HG03097 (cell line): Measurements from ENCODE around the gene C1orf21.

Experiments
- ATAC-seq: cut with Tn5 transposase; IDR thresholded peaks from one replicate; pipeline ENCODE4 v1.9.1; 2021; ENCODE audit not compliant: unreplicated experiment, low FRiP score

Gene C1orf21

GRCh38 chr1:184408580-184408979 is 21.8 kb downstream of the C1orf21 start:
- ATAC-seq: no peak

- ATAC-seq: no peak
These were observed 22.2 kb downstream of the C1orf21 start for GRCh38 chr1:184409011-184409410.

- ATAC-seq: no peak
These were observed 25.6 kb downstream of the C1orf21 start for GRCh38 chr1:184412472-184412871.

GRCh38 chr1:184416481-184416880 is 29.7 kb downstream of the C1orf21 start:
- no peak for ATAC-seq

DNA sequence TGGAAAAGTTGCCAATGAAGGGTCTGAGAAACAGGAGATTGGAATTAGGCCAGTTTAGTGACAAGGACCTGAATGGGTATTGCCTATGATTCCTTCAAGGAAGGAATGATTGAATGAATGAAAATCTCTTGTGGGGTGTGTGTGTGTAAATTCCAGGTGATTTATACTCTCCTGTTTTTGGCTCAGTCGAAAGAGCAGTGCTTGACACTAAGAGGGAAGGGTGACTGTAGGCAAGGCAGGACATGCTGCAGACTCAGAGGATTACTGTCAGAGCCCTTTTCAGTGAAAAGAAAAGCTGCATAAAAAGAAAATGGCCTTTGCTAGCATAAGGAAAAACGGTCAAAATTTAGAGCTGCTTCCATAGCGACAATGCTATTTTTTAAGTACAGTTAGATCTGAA is 30.1 kb downstream of the C1orf21 start:
- no peak for ATAC-seq

DNA sequence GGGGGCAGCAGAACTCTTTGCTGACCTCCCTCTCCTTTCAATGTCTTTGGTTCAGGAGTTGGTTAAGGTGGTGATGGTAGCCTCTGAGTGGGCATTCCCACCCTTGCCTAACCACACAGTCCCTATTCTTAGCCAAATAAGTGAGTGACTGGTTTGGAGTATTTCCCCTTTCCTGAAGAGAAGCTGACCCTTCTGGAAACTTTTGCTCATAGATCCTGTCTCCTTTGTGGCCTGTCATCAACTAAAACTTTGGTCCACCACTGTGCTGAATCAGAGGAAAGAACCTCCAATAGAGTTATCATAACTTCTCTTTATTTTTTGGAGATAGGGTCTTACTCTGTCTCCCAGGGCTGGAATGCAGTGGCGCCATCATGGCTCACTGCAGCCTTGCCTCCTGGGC is 31.1 kb downstream of the C1orf21 start:
- no peak for ATAC-seq

GRCh38 chr1:184418652-184419349 is 32.0 kb downstream of the C1orf21 start:
- no peak for ATAC-seq

DNA sequence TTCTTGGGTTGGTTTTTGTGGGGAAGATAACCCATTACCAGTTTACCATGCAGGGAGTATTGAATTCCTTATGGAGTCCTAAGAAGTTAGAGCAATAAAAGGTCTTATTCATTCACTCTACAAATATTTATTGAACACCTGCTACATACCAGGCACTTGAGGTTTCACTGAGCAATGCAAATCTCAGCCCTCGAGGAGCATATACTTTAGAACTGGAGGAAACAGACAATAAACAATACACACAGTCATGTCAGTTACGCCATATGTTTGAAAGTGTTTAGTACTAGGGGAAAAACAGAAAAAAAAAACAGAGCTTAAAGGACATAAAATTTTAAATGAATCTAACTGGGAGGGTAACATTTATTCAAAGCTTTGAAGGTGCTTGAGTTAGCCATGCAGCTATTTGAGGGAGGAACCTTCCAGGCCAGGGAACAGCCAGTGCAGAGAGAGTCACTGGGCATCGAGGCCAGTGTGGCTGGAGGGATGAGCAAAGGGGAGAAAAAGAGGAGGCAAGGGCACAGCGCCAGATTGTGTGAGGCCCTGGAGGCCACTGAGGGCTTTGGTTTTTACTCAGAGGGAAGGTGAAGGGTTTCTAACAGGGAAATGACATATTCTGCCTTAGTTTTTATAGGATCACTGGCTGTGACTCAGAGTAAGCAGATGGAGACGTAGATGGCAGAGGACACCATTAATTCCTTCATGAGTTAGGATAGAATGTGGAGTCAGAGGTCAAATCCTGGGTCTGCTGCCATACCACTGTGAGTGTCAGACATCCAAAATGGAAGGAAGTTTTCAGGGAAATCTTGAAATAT is 32.7 kb downstream of the C1orf21 start:
- no peak for ATAC-seq

DNA sequence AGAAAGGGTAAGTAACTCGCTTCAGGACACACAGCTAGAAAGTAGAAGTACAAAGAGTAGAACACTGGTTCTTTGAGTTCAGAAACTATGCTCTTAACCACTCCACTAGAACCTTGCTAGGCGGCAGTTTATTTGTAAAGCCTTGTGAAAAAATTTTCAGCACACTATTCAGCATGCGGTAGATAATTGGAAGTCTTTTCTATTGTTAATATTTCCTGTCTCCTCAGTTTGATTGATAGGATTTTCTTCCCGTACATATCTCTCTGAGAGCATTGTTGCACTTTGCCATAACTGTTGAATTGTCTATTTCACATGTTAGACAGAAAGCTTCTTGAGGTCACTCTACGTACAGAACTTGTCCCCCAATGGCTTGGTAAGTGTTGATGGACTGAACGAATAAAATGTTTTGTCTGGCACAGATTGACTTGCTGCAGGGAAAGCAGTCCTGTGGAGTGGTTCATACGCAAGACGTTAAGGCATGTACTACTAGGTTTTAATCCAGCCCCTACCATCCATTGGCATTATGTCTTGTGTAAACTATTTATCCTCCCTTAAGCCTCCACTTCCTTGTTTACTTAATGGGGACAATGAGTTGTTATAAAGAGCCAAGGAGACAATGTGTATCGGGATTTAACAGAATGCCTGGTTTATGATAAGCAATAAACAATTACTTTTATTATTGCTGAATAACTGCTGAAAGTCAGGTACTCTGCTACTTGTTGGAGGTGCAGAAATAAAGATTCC is 35.8 kb downstream of the C1orf21 start:
- ATAC-seq: no peak

DNA sequence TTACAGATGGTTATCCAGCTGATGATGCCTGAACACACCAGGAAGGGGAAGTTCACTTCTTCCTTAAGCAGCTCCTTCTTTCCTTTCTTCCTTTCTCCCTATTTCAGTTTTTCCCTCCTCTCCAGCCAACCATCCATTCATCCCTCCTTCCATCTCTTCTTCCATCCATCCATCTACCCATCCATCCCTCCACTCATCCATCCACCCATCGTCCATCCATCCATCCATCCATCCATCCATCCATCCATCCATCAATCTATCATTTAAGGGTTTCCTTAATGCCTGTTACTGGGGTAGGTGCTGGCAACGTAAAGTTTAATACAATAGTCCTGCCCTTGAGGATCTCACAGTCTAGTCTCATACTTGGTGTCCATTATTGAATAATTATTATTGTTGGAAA is 36.8 kb downstream of the C1orf21 start:
- ATAC-seq: no peak

DNA sequence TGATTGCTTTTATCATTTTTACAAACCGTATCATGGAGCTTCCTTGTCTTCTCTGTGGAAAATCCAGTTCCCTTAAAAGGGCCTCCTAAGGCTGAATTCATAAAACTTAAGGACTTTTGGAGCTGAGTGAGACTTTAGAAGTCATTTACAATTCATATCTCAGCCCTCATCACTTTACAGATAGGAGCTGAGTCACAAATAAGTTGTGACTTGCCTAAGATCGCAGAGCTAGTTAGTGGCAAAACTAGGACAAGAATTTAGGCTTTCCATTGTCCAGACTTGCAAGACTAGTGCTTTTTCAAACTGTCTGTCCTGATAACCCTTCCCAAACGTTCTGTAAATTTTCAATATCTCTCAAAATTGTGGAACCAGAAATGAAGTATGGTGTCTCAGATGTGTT is 37.3 kb downstream of the C1orf21 start:
- ATAC-seq: no peak

DNA sequence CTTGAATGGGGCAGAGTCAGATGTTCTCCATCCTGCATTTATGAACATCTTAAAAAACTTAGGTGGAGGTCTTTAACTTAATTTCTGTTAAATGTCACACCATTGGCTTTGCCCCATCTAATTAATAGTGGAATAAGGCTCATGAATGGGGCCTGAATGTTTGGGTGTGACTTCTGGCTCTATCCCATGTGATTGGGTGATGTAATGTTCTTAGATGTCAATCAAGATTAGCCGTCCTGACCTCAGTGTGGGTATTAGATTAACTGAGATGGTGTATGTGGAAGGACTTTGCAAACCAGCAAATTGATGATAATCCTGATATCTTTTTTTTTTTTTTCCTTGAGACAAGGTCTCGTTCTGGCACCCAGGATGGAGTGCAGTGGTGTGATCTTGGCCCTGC is 38.1 kb downstream of the C1orf21 start:
- no peak for ATAC-seq

DNA sequence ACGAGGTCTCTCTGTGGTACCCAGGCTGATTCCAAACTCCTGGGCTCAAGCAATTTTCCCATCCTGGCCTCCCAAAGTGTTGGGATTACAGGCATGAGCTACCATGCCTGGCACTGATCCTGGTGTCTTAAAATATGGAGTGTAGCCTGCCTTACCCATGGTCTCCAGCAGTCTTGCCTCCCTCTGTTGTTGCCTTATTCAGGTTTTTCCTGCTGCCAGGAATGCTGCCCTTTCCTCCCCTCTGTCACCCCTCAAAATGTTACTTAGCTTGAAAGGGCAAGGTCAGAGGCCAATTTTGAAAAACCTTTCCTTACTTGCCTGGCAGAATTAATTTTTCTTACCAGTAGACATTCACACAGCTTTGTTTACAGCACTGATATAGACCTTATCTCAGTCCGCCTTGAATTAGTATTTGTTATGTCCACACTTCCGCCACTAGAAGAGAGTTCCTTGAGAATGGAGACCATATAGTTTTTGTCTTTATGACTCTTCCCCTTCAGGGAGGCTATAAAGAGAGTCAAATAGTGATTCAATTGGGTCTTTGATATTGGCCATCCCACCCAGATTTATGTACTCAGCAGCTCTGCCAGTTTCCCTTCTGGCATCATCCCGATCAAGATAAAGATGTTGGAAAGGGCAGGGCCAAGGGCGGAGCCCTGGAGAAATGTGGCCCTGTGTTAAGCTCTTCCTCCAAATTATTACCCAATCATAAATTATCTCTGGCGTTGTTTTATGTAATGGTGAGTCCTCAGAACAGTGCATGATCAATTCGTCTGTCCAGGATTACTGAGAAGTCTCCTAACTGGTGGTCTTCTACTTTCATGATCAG is 38.8 kb downstream of the C1orf21 start:
- no peak for ATAC-seq

DNA sequence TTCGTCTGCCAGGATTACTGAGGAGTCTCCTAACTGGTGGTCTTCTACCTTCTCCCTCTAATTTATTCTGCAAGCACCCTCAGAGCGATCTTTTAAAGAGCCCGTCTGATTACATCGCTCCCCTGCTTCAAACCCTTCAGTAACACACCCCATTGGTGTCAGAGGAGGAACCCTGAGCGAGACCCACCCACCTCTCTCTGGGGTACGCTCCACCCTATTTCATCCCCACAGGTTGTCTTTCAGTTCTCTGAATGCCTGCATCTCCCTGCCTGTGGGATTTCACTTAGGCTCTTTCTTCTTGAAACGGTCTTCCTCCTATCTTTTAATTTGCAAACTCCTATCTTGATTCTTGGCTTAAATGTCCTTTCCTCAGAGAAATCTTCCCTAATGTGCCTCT is 39.4 kb downstream of the C1orf21 start:
- no peak for ATAC-seq

DNA sequence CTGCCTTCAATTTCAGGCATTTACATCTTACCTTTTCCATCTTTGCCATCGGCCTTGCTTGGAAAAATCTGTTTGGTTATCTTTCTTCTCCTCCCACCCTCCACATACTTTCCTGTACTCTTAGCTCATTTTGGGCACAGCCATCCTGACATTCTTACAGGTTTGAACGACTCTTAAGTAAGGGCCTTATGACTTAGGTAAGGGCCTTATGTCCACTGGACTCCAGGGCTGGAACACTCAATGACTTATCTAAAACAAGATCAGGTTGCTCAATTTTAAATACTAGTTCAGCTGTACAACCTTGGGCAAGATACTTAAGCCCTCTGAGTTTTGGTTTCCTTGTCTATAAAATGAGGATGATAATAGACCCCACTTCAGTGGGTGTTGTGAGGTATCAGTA is 40.9 kb downstream of the C1orf21 start:
- ATAC-seq: no peak

- no peak for ATAC-seq
These were observed 41.8 kb downstream of the C1orf21 start for GRCh38 chr1:184428604-184429003.

DNA sequence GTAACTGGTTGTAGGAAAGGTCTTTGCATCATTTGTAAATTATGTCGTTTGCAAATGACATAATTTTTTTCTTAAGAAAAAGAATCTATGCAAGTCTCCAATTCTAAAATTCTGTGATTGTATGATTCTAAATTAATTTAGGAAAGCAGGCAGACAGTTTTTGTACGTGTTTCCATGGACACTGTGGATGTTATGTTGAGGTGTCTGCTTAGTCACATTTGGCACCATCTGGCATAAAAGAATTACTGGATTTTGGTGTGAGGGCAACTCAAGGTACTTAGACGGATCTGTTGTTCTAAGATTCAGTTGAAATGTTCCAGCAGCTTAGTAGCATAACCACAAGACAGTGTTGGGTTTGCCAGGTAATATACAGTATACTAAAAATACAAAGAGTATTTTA is 42.5 kb downstream of the C1orf21 start:
- no peak for ATAC-seq

DNA sequence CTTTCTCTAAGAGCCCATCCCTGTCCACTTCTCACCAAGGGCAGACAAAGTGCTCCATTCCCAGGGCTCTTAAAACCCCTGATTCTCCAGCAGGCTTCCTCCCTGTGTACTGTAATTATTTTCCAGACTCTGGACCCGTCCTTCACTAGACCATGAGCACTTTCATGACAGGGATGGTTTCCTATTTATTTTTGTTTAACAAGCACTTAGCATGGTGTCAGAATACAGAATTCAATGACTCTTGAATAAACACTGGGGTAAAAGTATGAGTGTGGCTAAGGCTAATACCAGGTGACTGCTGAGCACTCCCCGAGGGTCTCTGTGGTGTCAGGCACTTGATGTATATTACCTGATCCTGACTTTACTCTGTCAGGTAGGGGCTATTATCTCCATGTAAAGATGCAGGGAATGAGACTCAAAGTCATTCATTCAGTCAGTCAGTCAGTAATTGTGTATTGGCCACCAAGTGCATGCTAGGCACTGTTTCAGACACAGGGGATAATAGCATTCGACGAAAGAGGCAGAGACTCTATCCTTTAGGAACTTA is 47.2 kb downstream of the C1orf21 start:
- no peak for ATAC-seq

DNA sequence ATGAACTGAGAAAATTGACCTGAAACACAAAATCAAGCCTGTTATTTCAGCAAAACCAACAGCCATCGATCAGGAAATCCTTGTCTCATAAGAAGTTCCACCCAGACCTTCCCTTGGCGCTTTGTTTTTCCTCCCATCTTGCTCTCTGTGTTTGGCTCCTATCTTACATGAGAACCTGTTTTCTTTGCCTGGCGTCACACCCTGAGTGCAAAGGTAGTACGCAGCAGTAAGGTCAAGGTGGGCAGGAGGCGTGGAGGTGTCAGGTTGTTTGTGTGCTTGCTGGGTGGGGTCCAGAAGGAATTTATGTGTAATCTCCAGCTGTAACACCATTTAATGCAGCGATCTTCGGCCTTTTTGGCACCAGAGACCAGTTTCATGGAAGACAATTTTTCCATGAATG is 50.5 kb downstream of the C1orf21 start:
- no peak for ATAC-seq

DNA sequence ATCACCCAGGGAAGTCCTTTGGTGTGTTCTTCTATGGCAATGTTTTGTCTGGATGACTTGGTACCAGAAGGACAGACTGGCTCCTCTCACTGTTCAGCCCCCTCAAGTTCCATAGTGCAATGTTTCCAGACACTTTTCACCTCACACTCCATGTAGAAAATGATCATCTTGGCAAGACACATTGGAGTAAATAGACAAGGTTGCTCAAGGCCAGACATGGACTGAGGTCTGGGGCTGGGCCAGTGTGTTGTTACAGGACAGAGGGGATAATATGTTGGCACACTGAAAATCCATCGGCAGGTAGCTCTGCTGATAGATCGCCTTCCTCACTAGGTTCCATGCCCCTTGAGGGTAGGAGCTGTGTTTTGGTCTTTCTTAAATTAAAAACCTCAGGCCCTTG is 51.5 kb downstream of the C1orf21 start:
- no peak for ATAC-seq
